H1 (cell line): ENCODE data around the gene RASGEF1B. TPM values are rescaled to one million over a fixed set of nuclear protein-coding genes. Genes with fewer than 3 reads are reported as not detected.

Experiments
- CTCF ChIA-PET: fragments of 300-600 bp; sonication (Branson Sonifier 250); formaldehyde crosslinking; loops from one replicate; lab custom pipeline; 2021; ENCODE audit not compliant: partially characterized antibody; lab: Charles Lee
- POLR2A ChIA-PET: fragments of 300-600 bp; sonication (Branson Sonifier 250); formaldehyde crosslinking; loops from one replicate; lab custom pipeline; 2021; ENCODE audit warnings: inconsistent platforms; ENCODE audit not compliant: partially characterized antibody; lab: Charles Lee
- DNase-seq, 2 experiments: peaks; one replicate each; pipeline versions ENCODE4 v3.0.0 to v3.0.0-alpha.2; 2010 to 2022; ENCODE audit warnings: low spot score in 2 of 2, low read depth in 1 of 2, mixed read lengths in 1 of 2
- FAIRE-seq: peaks from 2 replicates; lab custom pipeline; 2011; peaks lifted over from hg19 to GRCh38; lab: Jason Lieb, UNC
- H2AFZ ChIP-seq: 2 replicates; pipeline ENCODE4 v1.8.1; 2012; ENCODE audit warnings: low read length, inconsistent platforms
- H2AK5ac ChIP-seq: 2 replicates; pipeline ENCODE4 v1.6.1; 2013; ENCODE audit warnings: low read depth, low read length
- H2BK120ac ChIP-seq: replicated peaks from 2 replicates; pipeline ENCODE3; 2013; ENCODE audit warnings: low read depth, low read length, inconsistent platforms
- H2BK12ac ChIP-seq: 2 replicates; pipeline ENCODE4 v1.6.1; 2013; ENCODE audit warnings: low read depth, low read length
- H2BK15ac ChIP-seq: 2 replicates; pipeline ENCODE4 v1.6.1; 2013; ENCODE audit warnings: low read length
- H2BK20ac ChIP-seq: 2 replicates; pipeline ENCODE4 v1.6.1; 2013; ENCODE audit warnings: low read length
- H2BK5ac ChIP-seq: 2 replicates; pipeline ENCODE4 v1.6.1; 2013; ENCODE audit warnings: low read depth, low read length
- H3K14ac ChIP-seq: 2 replicates; pipeline ENCODE4 v1.6.1; 2013; ENCODE audit warnings: inconsistent platforms; ENCODE audit not compliant: insufficient read length
- H3K18ac ChIP-seq: 2 replicates; pipeline ENCODE4 v1.6.1; 2013; ENCODE audit warnings: low read length; ENCODE audit errors: extremely low read depth
- H3K23ac ChIP-seq: 2 replicates; pipeline ENCODE4 v1.6.1; 2013; ENCODE audit warnings: inconsistent platforms; ENCODE audit not compliant: insufficient read length
- H3K23me2 ChIP-seq: 2 replicates; pipeline ENCODE4 v1.6.1; 2013; ENCODE audit warnings: low read depth, low read length
- H3K27ac ChIP-seq: 2 replicates; pipeline ENCODE4 v1.6.1; 2011; ENCODE audit warnings: low read depth, low read length, inconsistent platforms
- H3K27me3 ChIP-seq, 4 experiments: replicated peaks in 1 of 4; 1 replicate in 1 of 4; 2 replicates in 3 of 4; pipeline versions ENCODE4 v1.6.1 to v1.8.1; 2011 to 2013; ENCODE audit warnings: low read length in 3 of 4, mild to moderate bottlenecking in 3 of 4, inconsistent platforms in 2 of 4, mixed read lengths in 2 of 4, moderate library complexity in 1 of 4; ENCODE audit not compliant: control insufficient read depth in 3 of 4, insufficient read depth in 3 of 4; ENCODE audit errors: extremely low read depth in 1 of 4
- H3K36me3 ChIP-seq, 4 experiments: 2 replicates each; pipeline versions ENCODE4 v1.6.1 to v1.8.1; 2011 to 2013; ENCODE audit warnings: mild to moderate bottlenecking in 4 of 4, low read length in 3 of 4, moderate library complexity in 2 of 4, control low read depth in 1 of 4, inconsistent platforms in 1 of 4; ENCODE audit not compliant: insufficient read depth in 4 of 4, control insufficient read depth in 2 of 4
- H3K4ac ChIP-seq: replicated peaks from 2 replicates; pipeline ENCODE3; 2013; ENCODE audit warnings: low read length, low read depth, mixed read lengths, inconsistent platforms; ENCODE audit not compliant: insufficient read length
- H3K4me1 ChIP-seq, 4 experiments: replicated peaks in 1 of 4; 1 replicate in 1 of 4; 2 replicates in 3 of 4; pipeline versions ENCODE4 v1.6.1 to v1.8.1; 2011 to 2013; ENCODE audit warnings: low read length in 3 of 4, inconsistent platforms in 2 of 4, mixed read lengths in 1 of 4; ENCODE audit not compliant: insufficient read depth in 4 of 4, control insufficient read depth in 3 of 4
- H3K4me2 ChIP-seq, 2 experiments: 2 replicates each; pipeline versions ENCODE4 v1.6.1 to v1.8.1; 2011 to 2013; ENCODE audit warnings: low read depth in 2 of 2, low read length in 2 of 2, control low read depth in 1 of 2, inconsistent platforms in 1 of 2, mild to moderate bottlenecking in 1 of 2; ENCODE audit not compliant: insufficient read depth in 1 of 2
- H3K4me3 ChIP-seq, 4 experiments: fragments of 200-600, 300-600 bp in 1 of 4; sonication (generic), shearing (Covaris generic), sonication (Bioruptor Twin) in 1 of 4; 2 replicates each; pipeline versions ENCODE4 v1.5.1 to v1.8.1; 2011 to 2016; ENCODE audit warnings: low read length in 4 of 4, low read depth in 3 of 4, control low read depth in 2 of 4, inconsistent platforms in 2 of 4, mild to moderate bottlenecking in 2 of 4, mixed read lengths in 1 of 4, moderate library complexity in 1 of 4; ENCODE audit not compliant: insufficient read depth in 2 of 4; ENCODE audit errors: extremely low read depth in 1 of 4
- H3K56ac ChIP-seq: replicated peaks from 2 replicates; pipeline ENCODE3; 2013; ENCODE audit warnings: low read depth, mild to moderate bottlenecking, mixed read lengths, low read length, inconsistent platforms; ENCODE audit not compliant: insufficient read length
- H3K79me1 ChIP-seq: 2 replicates; pipeline ENCODE4 v1.6.1; 2013; ENCODE audit warnings: low read depth, low read length, control low read depth
- H3K79me2 ChIP-seq, 2 experiments: 2 replicates each; pipeline versions ENCODE4 v1.6.1 to v1.8.1; 2012 to 2013; ENCODE audit warnings: low read length in 2 of 2, mild to moderate bottlenecking in 2 of 2, inconsistent platforms in 1 of 2; ENCODE audit not compliant: insufficient read depth in 2 of 2, control insufficient read depth in 1 of 2
- H3K9ac ChIP-seq, 4 experiments: replicated peaks in 1 of 4; 1 replicate in 1 of 4; 2 replicates in 3 of 4; pipeline versions ENCODE4 v1.6.1 to v1.8.1; 2011 to 2013; ENCODE audit warnings: low read depth in 3 of 4, low read length in 3 of 4, control low read depth in 2 of 4, mild to moderate bottlenecking in 2 of 4, moderate library complexity in 2 of 4, inconsistent platforms in 1 of 4; ENCODE audit errors: extremely low read depth in 1 of 4
- H3K9me3 ChIP-seq, 2 experiments: 2 replicates each; pipeline versions ENCODE4 v1.6.1 to v1.8.1; 2012 to 2013; ENCODE audit warnings: mild to moderate bottlenecking in 2 of 2, moderate library complexity in 2 of 2, control low read depth in 1 of 2, inconsistent platforms in 1 of 2, low read depth in 1 of 2, low read length in 1 of 2, mixed read lengths in 1 of 2; ENCODE audit not compliant: insufficient read depth in 2 of 2
- H4K20me1 ChIP-seq, 2 experiments: replicated peaks in 1 of 2; 2 replicates each; pipeline versions ENCODE3 to v1.8.1; 2011 to 2013; ENCODE audit warnings: inconsistent platforms in 2 of 2, low read length in 2 of 2, mild to moderate bottlenecking in 1 of 2; ENCODE audit not compliant: insufficient read depth in 2 of 2, control insufficient read depth in 1 of 2
- H4K5ac ChIP-seq: 2 replicates; pipeline ENCODE4 v1.6.1; 2013; ENCODE audit warnings: low read length, low read depth, mixed read lengths, inconsistent platforms; ENCODE audit not compliant: insufficient read length
- H4K8ac ChIP-seq: 2 replicates; pipeline ENCODE4 v1.8.0; 2013; ENCODE audit warnings: mild to moderate bottlenecking, moderate library complexity, low read length, inconsistent platforms; ENCODE audit not compliant: insufficient read depth; ENCODE audit errors: extremely low read depth
- H4K91ac ChIP-seq: replicated peaks from 2 replicates; pipeline ENCODE3; 2013; ENCODE audit warnings: low read length, mixed read lengths, inconsistent platforms; ENCODE audit not compliant: insufficient read length
- CTBP2 ChIP-seq: IDR thresholded peaks from 2 replicates; pipeline ENCODE4 v1.7.0; 2011; ENCODE audit warnings: borderline replicate concordance, mild to moderate bottlenecking, moderate library complexity, mixed read lengths, low read length; ENCODE audit not compliant: insufficient read depth, insufficient read length
- E2F6 ChIP-seq: IDR thresholded peaks from 2 replicates; pipeline ENCODE4 v1.6.1; 2012; ENCODE audit warnings: inconsistent platforms
- KDM4A ChIP-seq: IDR thresholded peaks from one replicate; pipeline ENCODE4 v1.7.1; 2012; ENCODE audit warnings: low read depth, mild to moderate bottlenecking, moderate library complexity, low read length, inconsistent platforms; ENCODE audit not compliant: severe bottlenecking
- RNF2 ChIP-seq: fragments of 200-900, 300-1000 bp; sonication (generic); IDR thresholded peaks from 2 replicates; pipeline ENCODE4 v1.7.1; 2016; ENCODE audit warnings: borderline replicate concordance, low read depth, mild to moderate bottlenecking, antibody characterized with exemption, low read length; ENCODE audit not compliant: poor library complexity, severe bottlenecking; ENCODE audit errors: missing control alignments
- ZNF274 ChIP-seq: IDR thresholded peaks from 2 replicates; pipeline ENCODE4 v1.7.0; 2012; ENCODE audit warnings: low read length, borderline replicate concordance; ENCODE audit errors: extremely low read depth
- WGBS, 2 experiments: shearing (Covaris generic) in 1 of 2; methylation state at CpG; one replicate each; pipeline versions ENCODE4 v1.1.6 to v1.1.7; 2013 to 2015; ENCODE audit warnings: low lambda C conversion rate in 2 of 2, mixed read lengths in 2 of 2, inconsistent platforms in 1 of 2, low coverage in 1 of 2, missing lambda C conversion rate in 1 of 2; ENCODE audit not compliant: insufficient replicate concordance in 2 of 2, insufficient coverage in 1 of 2, insufficient read length in 1 of 2; ENCODE audit errors: extremely low coverage in 1 of 2, missing lambda C conversion rate in 1 of 2; 5-methylcytosine and 5-hydroxymethylcytosine counted together
- polyA plus RNA-seq, 7 experiments: library from polyadenylated mRNA; depleted of rRNA in 3 of 7; stranded (reverse) in 5 of 7; unstranded in 2 of 7; fragments of >200 nt in 5 of 7; fragments of 200-250 nt in 2 of 7; gene quantifications; 1 replicate in 5 of 7; 2 replicates in 1 of 7; 4 replicates in 1 of 7; pipeline versions ENCODE4 v1.2.1 to v1.2.3, GENCODE V29; 2011 to 2013; ENCODE audit warnings: missing spikeins in 2 of 7, mixed read lengths in 2 of 7
- total RNA-seq: library from RNA; stranded (reverse); fragmentation: NEBNext Ultra II Directional; extraction: Animal tissue kit (Norgen Biotek cat#: 25700); gene quantifications from 2 replicates; pipeline ENCODE4 v1.2.1, GENCODE V29; 2021
- TF ChIP-seq, protein P1 (sequence below): IDR thresholded peaks from 2 replicates; pipeline ENCODE4 v1.6.1; 2011; ENCODE audit warnings: low read length, improper control_type of control experiment

Gene RASGEF1B
- total and polyA plus RNA-seq, 2 of the 8 experiments (the other 6 are each of a cell fraction or from before 2014, with no cell fraction given), result 1.6 to 4.7 TPM

DNA sequence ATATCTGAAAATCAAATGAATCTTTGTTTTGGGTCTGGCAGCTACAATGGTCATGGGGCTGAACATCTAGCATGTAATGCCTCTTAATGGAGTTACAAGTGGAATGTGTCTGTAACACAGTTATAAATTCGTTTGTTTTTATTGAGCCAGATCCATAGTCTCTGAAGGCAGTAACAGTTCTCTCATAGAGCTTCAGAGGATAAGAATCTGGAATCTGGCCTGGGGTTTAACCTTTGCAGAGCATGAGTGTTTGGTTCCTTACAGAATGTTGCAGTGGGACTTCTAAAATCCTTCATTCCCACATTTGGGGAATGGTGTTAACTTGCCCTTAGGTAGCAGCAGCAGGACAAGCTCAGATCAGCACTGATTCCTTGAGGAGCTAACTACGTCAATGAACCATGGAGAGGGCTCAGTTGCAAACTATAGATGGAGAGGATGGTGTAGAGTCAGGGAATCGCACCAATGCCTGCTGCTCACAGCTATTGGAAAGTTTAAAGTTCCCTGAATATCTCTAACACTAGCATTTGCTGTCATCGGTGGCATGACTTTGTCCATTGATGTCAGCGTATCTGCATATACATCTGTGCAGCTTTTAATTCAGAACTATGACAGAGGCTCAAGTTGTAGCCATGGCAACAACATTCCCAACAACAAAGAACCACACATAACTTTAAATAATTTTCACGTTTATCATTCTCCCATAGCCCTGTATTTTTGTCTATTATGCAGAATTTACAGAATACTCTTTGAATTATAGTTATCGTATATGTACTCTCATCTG is 72.2 kb downstream of the RASGEF1B start:
- CTCF ChIA-PET, result interaction anchor here (0.6 to 1.7 kb wide), 10 partner anchors 19 to 802 kb away, joined by 3 to 8 read pairs (median 3); no protein-coding TSS in a partner anchor

More for the DNA sequence above, 72.2 kb downstream of the RASGEF1B start:
- no peaks in the 10 kb centered on the region for H3K79me1 ChIP-seq
- no peaks in the 10 kb centered on the region for H3K79me2 ChIP-seq
- no peak overlapping the region for H3K56ac ChIP-seq
- no peak overlapping the region for H2BK15ac ChIP-seq
- FAIRE-seq (no peak), DNase-seq (no peak)
- H3K4me1 ChIP-seq, result no peaks in the 10 kb centered on the region
- TF ChIP-seq E2F6, result no peak
- TF ChIP-seq ZNF274, result no peak
- no peak for TF ChIP-seq RNF2
- TF ChIP-seq KDM4A, result no peak
- TF ChIP-seq, protein P1, sequence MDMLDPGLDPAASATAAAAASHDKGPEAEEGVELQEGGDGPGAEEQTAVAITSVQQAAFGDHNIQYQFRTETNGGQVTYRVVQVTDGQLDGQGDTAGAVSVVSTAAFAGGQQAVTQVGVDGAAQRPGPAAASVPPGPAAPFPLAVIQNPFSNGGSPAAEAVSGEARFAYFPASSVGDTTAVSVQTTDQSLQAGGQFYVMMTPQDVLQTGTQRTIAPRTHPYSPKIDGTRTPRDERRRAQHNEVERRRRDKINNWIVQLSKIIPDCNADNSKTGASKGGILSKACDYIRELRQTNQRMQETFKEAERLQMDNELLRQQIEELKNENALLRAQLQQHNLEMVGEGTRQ, result no peak
- no peak for TF ChIP-seq CTBP2
- 79% methylated on average over 7 of the region's 7 CpGs; no CpG with 5 or more reads in 1 of the 2 experiments for WGBS, 2 experiments
- no peaks in the 10 kb centered on the region for H3K9me3 ChIP-seq
- no peak overlapping the region for H3K23ac ChIP-seq
- H4K20me1 ChIP-seq, result no peaks in the 10 kb centered on the region
- no peak overlapping the region for H2BK5ac ChIP-seq
- H2AFZ ChIP-seq, result no peak overlapping the region
- no peak overlapping the region for H3K27ac ChIP-seq
- H3K4ac ChIP-seq, result no peak overlapping the region
- H2BK120ac ChIP-seq, result no peak overlapping the region
- no peak overlapping the region for H3K4me3 ChIP-seq
- no peak overlapping the region for H3K14ac ChIP-seq
- no peak overlapping the region for H3K9ac ChIP-seq
- H2BK12ac ChIP-seq, result no peak overlapping the region
- H3K18ac ChIP-seq, result no peak overlapping the region
- no peak overlapping the region for H4K91ac ChIP-seq
- H4K8ac ChIP-seq, result no peak overlapping the region
- no peaks in the 10 kb centered on the region for H3K27me3 ChIP-seq
- no peak overlapping the region for H2BK20ac ChIP-seq
- H3K4me2 ChIP-seq, result no peak overlapping the region
- no peaks in the 10 kb centered on the region for H3K23me2 ChIP-seq
- no peak overlapping the region for H2AK5ac ChIP-seq
- no peak overlapping the region for H4K5ac ChIP-seq
- POLR2A ChIA-PET, result no interaction called here
- no peaks in the 10 kb centered on the region for H3K36me3 ChIP-seq
